A204.1 (cell line): ENCODE data around the gene GCA.
A peak's percentile ranks its signal among the peaks of the same experiment; 100 is the strongest.

Source experiments
- FAIRE-seq: peaks from 2 replicates; lab custom pipeline; 2012; peaks lifted over from hg19 to GRCh38; lab: Jason Lieb, UNC

Gene GCA

GRCh38 chr2:162328424-162329157, 15.3 kb upstream of the GCA start:
- FAIRE-seq, result no peak

- no peak for FAIRE-seq
Measured at GRCh38 chr2:162330881-162331280, 13.1 kb upstream of the GCA start.

- peak; percentile 55 for FAIRE-seq
Measured at GRCh38 chr2:162333968-162334367, 10.0 kb upstream of the GCA start.

GRCh38 chr2:162337868-162338267, 6.1 kb upstream of the GCA start:
- no peak for FAIRE-seq

GRCh38 chr2:162340822-162341221, 3.1 kb upstream of the GCA start:
- FAIRE-seq, result no peak

- no peak for FAIRE-seq
Measured at GRCh38 chr2:162342321-162342720, 1.6 kb upstream of the GCA start.

GRCh38 chr2:162342841-162343240, 1.1 kb upstream of the GCA start:
- FAIRE-seq, result no peak

GRCh38 chr2:162343492-162343823, 474 bp upstream of the GCA start:
- FAIRE-seq, result no peak

GRCh38 chr2:162344617-162344950, 652 bp downstream of the GCA start:
- no peak for FAIRE-seq

- FAIRE-seq, result no peak
Measured at GRCh38 chr2:162365392-162365791, 21.5 kb downstream of the GCA start.

- no peak for FAIRE-seq
Measured at GRCh38 chr2:162368494-162368893, 24.6 kb downstream of the GCA start.

- no peak for FAIRE-seq
Measured at GRCh38 chr2:162369551-162369950, 25.6 kb downstream of the GCA start.

- no peak for FAIRE-seq
Measured at GRCh38 chr2:162370931-162371330, 27.0 kb downstream of the GCA start.

- no peak for FAIRE-seq
Measured at GRCh38 chr2:162372818-162373217, 28.9 kb downstream of the GCA start.

- no peak for FAIRE-seq
Measured at GRCh38 chr2:162379719-162380580, 36.0 kb downstream of the GCA start.

GRCh38 chr2:162381851-162382250, 37.9 kb downstream of the GCA start:
- FAIRE-seq, result no peak

- no peak for FAIRE-seq
Measured at GRCh38 chr2:162382278-162382677, 38.3 kb downstream of the GCA start.

GRCh38 chr2:162385536-162385935, 41.6 kb downstream of the GCA start:
- no peak for FAIRE-seq

GRCh38 chr2:162390801-162391200, 46.9 kb downstream of the GCA start:
- FAIRE-seq, result no peak

GRCh38 chr2:162400336-162400735, 56.4 kb downstream of the GCA start:
- FAIRE-seq, result no peak

GRCh38 chr2:162401871-162402270, 57.9 kb downstream of the GCA start:
- no peak for FAIRE-seq

GRCh38 chr2:162403884-162404283, 60.0 kb downstream of the GCA start:
- FAIRE-seq, result no peak
